ENCODE results near the gene SH2D6.
"Not testable (repeated sequence)": the region's sequence is repeated elsewhere in the genome, so short reads cannot be mapped to it uniquely, and the experiment has no call there.

The SH2D6 gene

DNA sequence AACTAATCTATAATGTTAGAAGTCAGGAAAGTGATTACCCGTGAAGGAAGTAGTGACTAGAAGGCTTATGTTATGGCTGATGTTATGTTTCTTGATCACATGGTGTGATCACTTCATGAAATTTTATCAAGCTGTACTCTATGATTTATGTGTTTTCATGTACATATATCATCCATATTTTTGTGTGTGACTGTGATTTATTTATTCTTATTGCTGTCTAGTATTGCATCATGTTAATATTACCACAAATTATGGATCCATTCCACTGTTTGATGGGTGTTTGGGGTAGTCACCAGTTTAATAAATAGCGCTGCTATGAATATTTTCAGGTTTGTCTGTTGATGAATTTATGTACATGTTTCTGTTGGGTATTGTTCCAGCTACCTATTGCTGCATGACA, 59.4 kb downstream of the SH2D6 start:
- H3K36me3 ChIP-seq (replicated peaks; ENCODE audit: insufficient read depth, low read length), result no peaks in the 10 kb centered on the region
- no peaks in the 10 kb centered on the region for H4K20me1 ChIP-seq (ENCODE audit: insufficient read depth, low read length)
- no peaks in the 10 kb centered on the region for H3F3A ChIP-seq (ENCODE audit: insufficient read depth, low read length)
- H3K9me3 ChIP-seq (replicated peaks; ENCODE audit: insufficient read depth, low read length), result no peaks in the 10 kb centered on the region
- TF ChIP-seq EZH2 (optimal IDR thresholded peaks at IDR 0.05; ENCODE audit: low read depth, low read length) (no peak), EZH2phosphoT487 (IDR thresholded peaks at IDR 0.05; ENCODE audit: low read length) (no peak)
- TF ChIP-seq, protein P1, sequence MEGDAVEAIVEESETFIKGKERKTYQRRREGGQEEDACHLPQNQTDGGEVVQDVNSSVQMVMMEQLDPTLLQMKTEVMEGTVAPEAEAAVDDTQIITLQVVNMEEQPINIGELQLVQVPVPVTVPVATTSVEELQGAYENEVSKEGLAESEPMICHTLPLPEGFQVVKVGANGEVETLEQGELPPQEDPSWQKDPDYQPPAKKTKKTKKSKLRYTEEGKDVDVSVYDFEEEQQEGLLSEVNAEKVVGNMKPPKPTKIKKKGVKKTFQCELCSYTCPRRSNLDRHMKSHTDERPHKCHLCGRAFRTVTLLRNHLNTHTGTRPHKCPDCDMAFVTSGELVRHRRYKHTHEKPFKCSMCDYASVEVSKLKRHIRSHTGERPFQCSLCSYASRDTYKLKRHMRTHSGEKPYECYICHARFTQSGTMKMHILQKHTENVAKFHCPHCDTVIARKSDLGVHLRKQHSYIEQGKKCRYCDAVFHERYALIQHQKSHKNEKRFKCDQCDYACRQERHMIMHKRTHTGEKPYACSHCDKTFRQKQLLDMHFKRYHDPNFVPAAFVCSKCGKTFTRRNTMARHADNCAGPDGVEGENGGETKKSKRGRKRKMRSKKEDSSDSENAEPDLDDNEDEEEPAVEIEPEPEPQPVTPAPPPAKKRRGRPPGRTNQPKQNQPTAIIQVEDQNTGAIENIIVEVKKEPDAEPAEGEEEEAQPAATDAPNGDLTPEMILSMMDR (IDR thresholded peaks at IDR 0.05; ENCODE audit: low read length), result no peak
- no peaks in the 10 kb centered on the region for H3K27me3 ChIP-seq (replicated peaks; ENCODE audit: insufficient read depth, low read length)
- no peak overlapping the region for H3K27ac ChIP-seq (ENCODE audit: low read length)
- no peaks in the 10 kb centered on the region for H3K79me2 ChIP-seq (ENCODE audit: low read length)
- no peak overlapping the region for H3K4me2 ChIP-seq (ENCODE audit: low read depth, low read length)
- no peak overlapping the region for H2AFZ ChIP-seq (ENCODE audit: low read length)
- no peaks in the 10 kb centered on the region for H3K4me1 ChIP-seq (ENCODE audit: low read length)
- H3K9me2 ChIP-seq (replicated peaks; ENCODE audit: insufficient read depth, low read length), result no peaks in the 10 kb centered on the region
- DNase-seq, result no peak
- no peak overlapping the region for H3K9ac ChIP-seq (ENCODE audit: low read length)
- no peak overlapping the region for H3K4me3 ChIP-seq (ENCODE audit: low read length)

DNA sequence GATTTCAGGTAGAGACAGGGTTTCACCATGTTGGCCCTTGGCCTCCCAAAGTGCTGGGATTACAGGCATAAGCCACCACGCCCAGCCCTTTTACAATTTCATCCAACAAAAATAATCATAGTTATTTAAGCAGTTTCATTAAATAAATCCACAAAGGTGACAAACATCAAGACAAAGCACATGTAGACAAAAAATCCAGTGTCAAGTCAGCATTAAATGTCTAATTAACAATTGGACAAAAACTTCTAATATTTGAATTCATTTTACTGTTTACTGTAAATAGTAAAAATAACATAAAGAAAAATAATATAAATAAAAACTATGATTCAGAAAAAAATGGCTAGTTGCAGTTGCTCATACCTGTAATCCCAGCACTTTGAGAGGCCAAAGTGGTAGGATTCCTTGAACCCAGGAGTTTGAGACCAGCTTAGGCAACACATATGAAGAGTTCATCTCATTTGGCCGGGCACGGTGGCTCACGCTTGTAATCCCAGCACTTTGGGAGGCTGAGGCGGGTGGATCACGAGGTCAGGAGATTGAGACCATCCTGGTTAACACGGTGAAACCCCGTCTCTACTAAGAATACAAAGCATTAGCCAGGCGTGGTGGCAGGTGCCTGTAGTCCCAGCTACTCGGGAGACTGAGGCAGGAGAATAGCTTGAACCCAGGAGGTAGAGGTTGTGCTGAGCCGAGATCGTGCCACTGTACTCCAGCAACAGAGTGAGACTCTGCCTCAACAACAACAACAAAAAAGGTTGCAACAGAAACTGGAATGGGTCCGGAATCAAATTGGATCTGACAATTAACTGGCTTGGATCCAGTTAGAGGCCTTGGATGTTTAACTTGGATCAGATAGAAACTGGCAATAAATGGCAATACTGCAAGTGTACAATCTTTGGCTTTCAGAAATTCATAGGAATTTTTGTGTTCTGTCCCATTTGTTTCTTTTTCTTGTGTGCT, 63.6 kb downstream of the SH2D6 start:
- H3F3A ChIP-seq (ENCODE audit: insufficient read depth, low read length), result no peaks in the 10 kb centered on the region
- no peaks in the 10 kb centered on the region for H3K79me2 ChIP-seq (ENCODE audit: low read length)
- H3K9ac ChIP-seq (ENCODE audit: low read length), result no peak overlapping the region
- no peak overlapping the region for H2AFZ ChIP-seq (ENCODE audit: low read length)
- no peaks in the 10 kb centered on the region for H4K20me1 ChIP-seq (ENCODE audit: insufficient read depth, low read length)
- H3K4me2 ChIP-seq (ENCODE audit: low read depth, low read length), result no peak overlapping the region
- no peak for DNase-seq
- no peaks in the 10 kb centered on the region for H3K9me2 ChIP-seq (replicated peaks; ENCODE audit: insufficient read depth, low read length)
- no peak overlapping the region for H3K27ac ChIP-seq (ENCODE audit: low read length)
- H3K4me1 ChIP-seq (ENCODE audit: low read length), result no peaks in the 10 kb centered on the region
- no peak overlapping the region for H3K4me3 ChIP-seq (ENCODE audit: low read length)
- TF ChIP-seq EZH2 (optimal IDR thresholded peaks at IDR 0.05; ENCODE audit: low read depth, low read length) (no peak), EZH2phosphoT487 (IDR thresholded peaks at IDR 0.05; ENCODE audit: low read length) (no peak)
- TF ChIP-seq, protein P1 (IDR thresholded peaks at IDR 0.05; ENCODE audit: low read length), result no peak
- no peaks in the 10 kb centered on the region for H3K9me3 ChIP-seq (replicated peaks; ENCODE audit: insufficient read depth, low read length)
- no peaks in the 10 kb centered on the region for H3K27me3 ChIP-seq (replicated peaks; ENCODE audit: insufficient read depth, low read length)
- H3K36me3 ChIP-seq (replicated peaks; ENCODE audit: insufficient read depth, low read length), result no peaks in the 10 kb centered on the region

DNA sequence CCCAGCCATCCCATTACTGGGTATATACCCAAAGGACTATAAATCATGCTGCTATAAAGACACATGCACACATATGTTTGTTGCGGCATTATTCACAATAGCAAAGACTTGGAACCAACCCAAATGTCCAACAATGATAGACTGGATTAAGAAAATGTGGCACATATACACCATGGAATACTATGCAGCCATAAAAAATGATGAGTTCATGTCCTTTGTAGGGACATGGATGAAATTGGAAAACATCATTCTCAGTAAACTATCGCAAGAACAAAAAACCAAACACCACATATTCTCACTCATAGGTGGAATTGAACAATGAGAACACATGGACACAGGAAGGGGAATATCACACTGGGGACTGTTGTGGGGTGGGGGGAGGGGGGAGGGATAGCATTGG, 66.1 kb downstream of the SH2D6 start:
- not testable (repeated sequence) for H3F3A ChIP-seq (ENCODE audit: insufficient read depth, low read length); H3K36me3 ChIP-seq (replicated peaks; ENCODE audit: insufficient read depth, low read length); H3K27ac ChIP-seq (ENCODE audit: low read length); H4K20me1 ChIP-seq (ENCODE audit: insufficient read depth, low read length); H3K9me2 ChIP-seq (replicated peaks; ENCODE audit: insufficient read depth, low read length); H3K9me3 ChIP-seq (replicated peaks; ENCODE audit: insufficient read depth, low read length); H2AFZ ChIP-seq (ENCODE audit: low read length); H3K79me2 ChIP-seq (ENCODE audit: low read length); H3K4me1 ChIP-seq (ENCODE audit: low read length); H3K4me2 ChIP-seq (ENCODE audit: low read depth, low read length); H3K9ac ChIP-seq (ENCODE audit: low read length); H3K4me3 ChIP-seq (ENCODE audit: low read length); H3K27me3 ChIP-seq (replicated peaks; ENCODE audit: insufficient read depth, low read length); DNase-seq

DNA sequence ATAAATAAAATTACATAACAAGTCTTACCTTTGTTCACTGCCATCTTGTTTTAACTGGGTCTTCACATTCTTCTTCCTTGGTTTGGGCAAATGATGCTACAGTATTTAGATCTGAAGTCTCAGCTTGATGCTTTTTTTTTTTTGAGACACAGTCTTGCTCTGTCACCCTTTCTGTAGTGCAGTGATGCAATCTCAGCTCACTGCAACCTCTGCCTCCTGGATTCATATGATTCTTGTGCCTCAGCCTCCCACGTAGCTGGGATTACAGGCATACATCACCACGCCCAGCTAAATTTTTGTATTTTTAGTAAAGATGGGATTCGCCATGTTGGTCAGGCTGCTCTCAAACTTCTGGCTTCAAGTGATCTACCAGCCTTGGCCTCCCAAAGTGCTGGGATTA, 67.3 kb downstream of the SH2D6 start:
- TF ChIP-seq EZH2phosphoT487 (IDR thresholded peaks at IDR 0.05; ENCODE audit: low read length) (no peak), EZH2 (optimal IDR thresholded peaks at IDR 0.05; ENCODE audit: low read depth, low read length) (no peak)
- TF ChIP-seq, protein P1 (IDR thresholded peaks at IDR 0.05; ENCODE audit: low read length), result no peak
- no peaks in the 10 kb centered on the region for H3K4me1 ChIP-seq (ENCODE audit: low read length)
- H4K20me1 ChIP-seq (ENCODE audit: insufficient read depth, low read length), result no peaks in the 10 kb centered on the region
- no peak overlapping the region for H3K4me3 ChIP-seq (ENCODE audit: low read length)
- no peaks in the 10 kb centered on the region for H3K9me2 ChIP-seq (replicated peaks; ENCODE audit: insufficient read depth, low read length)
- no peaks in the 10 kb centered on the region for H3K36me3 ChIP-seq (replicated peaks; ENCODE audit: insufficient read depth, low read length)
- no peaks in the 10 kb centered on the region for H3K79me2 ChIP-seq (ENCODE audit: low read length)
- H2AFZ ChIP-seq (ENCODE audit: low read length), result no peak overlapping the region
- no peaks in the 10 kb centered on the region for H3F3A ChIP-seq (ENCODE audit: insufficient read depth, low read length)
- no peak overlapping the region for H3K9ac ChIP-seq (ENCODE audit: low read length)
- no peaks in the 10 kb centered on the region for H3K27me3 ChIP-seq (replicated peaks; ENCODE audit: insufficient read depth, low read length)
- no peak overlapping the region for H3K4me2 ChIP-seq (ENCODE audit: low read depth, low read length)
- no peaks in the 10 kb centered on the region for H3K9me3 ChIP-seq (replicated peaks; ENCODE audit: insufficient read depth, low read length)
- no peak for DNase-seq
- H3K27ac ChIP-seq (ENCODE audit: low read length), result no peak overlapping the region

Measured in MM.1S (cell line).